ENCODE measurements around the gene IFT80.

Gene IFT80

DNA sequence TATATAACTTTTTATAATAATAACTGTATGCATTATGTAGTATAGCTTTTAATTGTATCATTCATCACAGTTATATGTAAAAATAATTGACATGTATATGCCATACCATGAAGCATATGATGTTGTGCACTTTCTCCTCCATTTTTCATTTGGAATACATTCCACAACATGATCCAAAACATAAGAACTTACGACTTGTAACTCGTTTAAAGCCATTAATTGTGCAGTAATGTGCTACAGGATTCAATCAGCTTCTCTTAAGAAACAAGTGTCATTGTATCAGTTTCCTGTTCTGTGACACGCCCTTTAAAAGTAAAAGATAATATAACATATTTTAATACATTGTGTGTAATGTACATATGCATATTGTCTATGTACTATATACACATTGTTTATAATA, 171.6 kb downstream of the IFT80 start:
- peaks cover 68% of the 10 kb centered on the region for H3K27me3 Mint-ChIP-seq
- H3K4me3 Mint-ChIP-seq = no peak overlapping the region

DNA sequence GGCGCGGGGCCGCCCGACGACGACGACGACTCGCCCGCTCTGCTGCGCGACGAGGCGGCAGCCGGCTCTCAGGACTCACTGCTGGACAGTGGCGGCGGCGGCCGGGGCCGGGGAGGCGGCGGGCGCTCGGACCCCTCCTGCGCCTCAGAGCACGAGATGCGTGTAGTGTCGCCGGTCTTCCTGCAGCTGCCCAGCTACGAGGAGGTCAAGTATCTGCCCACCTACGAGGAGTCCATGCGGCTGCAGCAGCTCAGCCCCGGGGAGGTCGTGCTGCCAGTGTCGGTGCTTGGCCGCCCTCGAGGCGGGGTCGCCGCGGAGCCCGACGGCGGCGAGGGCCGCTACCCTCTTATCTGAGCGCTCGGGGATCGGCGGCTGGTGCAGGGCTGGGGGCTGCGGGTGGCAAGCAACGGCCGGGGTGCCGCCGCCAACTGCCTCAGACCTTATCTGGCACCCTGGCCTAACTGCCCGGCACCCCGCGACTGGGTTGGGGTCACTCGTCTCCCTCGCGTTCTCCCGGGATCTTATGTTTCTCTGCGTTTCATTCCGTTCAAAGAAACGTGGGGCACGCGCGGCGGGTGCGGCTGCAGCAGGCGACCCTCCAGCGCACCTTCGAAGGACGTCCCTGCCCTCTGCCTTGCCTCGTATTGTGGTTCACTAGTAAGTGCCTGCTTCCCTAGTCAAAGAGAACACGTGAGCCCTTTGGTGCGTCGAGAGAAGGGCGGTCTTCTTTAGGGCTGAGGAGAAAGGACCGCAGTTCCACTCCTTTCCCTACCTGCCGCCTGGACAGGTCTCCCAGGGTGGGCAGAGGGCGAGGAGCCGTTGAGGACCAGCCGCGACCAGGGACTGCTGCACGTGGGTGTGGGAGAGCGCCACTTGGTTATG, 172.8 kb downstream of the IFT80 start:
- Mint-ChIP-seq H3K27me3 (peaks cover 68% of the 10 kb centered on the region), H3K9me3 (no peaks in the 10 kb centered on the region), H3K4me1 (ENCODE audit: low read depth) (peaks cover 16% of the 10 kb centered on the region), H3K27ac (peak overlapping the region; percentile 61), H3K4me3 (peak overlapping the region; percentile 77), H3K36me3 (ENCODE audit: low read depth) (no peaks in the 10 kb centered on the region)

More for the DNA sequence above, 171.6 kb downstream of the IFT80 start:
- Mint-ChIP-seq H3K36me3 (ENCODE audit: low read depth) (no peaks in the 10 kb centered on the region), H3K4me1 (ENCODE audit: low read depth) (peaks cover 16% of the 10 kb centered on the region), H3K27ac (no peak overlapping the region), H3K9me3 (no peaks in the 10 kb centered on the region)

DNA sequence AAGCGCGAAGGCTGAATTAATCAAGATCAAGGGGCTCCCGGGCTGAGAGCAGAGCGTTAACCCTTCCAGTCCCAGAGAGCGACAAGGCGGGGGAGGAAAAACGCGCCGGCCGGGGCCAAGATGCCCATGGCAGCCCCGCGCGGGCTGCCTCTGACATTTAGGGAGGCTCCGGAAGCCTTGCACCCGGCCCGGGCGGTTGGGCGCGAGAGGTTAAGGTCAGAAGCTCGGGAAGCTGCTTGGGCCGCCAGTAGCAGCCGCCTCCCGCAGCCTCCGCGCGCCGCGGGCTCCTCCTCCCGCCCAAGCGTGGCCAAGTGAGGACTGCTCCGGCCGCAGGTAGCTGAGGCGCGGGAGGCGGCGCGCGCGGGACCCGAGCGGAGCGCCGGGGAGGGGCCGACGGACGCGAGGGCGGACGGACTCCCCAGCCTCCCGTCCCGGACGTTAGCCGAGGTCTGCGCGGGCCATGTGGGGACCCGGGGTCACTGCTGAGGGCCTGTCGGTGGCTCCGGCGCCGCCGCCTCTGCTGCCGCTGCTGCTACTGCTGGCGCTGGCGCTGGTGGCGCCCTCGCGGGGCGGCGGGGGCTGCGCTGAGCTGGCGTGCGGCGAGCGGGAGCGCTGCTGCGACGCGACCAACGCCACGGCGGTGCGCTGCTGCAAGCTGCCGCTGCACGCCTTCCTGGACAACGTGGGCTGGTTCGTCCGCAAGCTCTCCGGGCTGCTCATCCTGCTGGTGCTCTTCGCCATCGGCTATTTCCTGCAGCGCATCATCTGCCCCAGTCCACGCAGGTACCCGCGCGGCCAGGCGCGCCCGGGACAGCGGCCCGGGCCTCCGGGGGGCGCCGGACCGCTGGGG, 173.6 kb downstream of the IFT80 start, which contains the start of gene C3orf80:
C3orf80 (plus strand) TSS at position 247 of the 850 bp plus-strand sequence; CDS start at position 461, 214 bp downstream.
- Mint-ChIP-seq H3K9me3 (no peaks in the 10 kb centered on the region), H3K4me1 (ENCODE audit: low read depth) (peaks cover 16% of the 10 kb centered on the region), H3K27me3 (peaks cover 65% of the 10 kb centered on the region)

DNA sequence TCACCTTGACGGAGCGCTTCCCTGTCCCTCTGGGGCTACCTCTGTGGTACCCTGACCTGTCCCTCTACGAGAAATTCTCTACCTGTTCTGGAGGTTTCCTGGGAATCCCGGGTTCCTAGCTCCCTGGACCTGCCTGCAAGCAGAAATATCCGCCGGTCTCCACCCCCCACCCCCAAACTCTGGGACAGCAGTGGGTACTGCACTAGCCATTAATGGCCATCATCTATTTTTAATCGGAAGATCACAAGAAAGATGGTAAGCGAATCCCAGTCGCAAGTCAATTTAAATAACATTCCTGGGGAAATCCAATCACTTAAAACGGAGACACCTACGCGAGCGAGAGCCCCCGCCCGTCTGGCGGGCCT, 174.2 kb downstream of the IFT80 start:
- Mint-ChIP-seq H3K4me3 (peak overlapping the region; percentile 66), H3K9me3 (no peaks in the 10 kb centered on the region), H3K4me1 (ENCODE audit: low read depth) (peaks cover 16% of the 10 kb centered on the region), H3K27ac (no peak overlapping the region), H3K27me3 (peaks cover 61% of the 10 kb centered on the region), H3K36me3 (ENCODE audit: low read depth) (no peaks in the 10 kb centered on the region)

More for the DNA sequence above, 173.6 kb downstream of the IFT80 start, which contains the start of gene C3orf80:
- Mint-ChIP-seq H3K4me3 (peak within 1 kb of the TSS; percentile 66), H3K36me3 (ENCODE audit: low read depth) (no peaks in the 10 kb centered on the region), H3K27ac (no peak within 1 kb of the TSS)

DNA sequence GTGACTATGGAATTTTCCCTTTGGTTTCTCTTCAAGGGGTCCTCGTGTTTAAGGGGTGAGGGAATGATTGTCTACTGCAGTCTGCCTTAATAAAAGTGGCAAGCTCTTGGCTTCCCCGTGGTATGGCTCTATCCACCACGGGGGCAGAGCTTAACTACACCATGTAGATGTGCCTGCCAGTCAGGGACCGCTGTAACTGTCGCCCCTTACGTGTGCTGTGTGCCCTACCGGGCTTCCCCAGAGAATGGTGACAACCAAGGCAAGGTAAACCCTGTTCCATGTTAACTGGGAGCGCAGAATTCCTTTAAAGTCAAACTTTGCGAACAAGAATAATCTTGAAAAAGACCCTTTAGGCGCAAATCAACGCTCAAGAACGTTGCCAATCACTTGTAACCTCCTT, 174.8 kb downstream of the IFT80 start:
- H3K4me1 Mint-ChIP-seq (ENCODE audit: low read depth) = peaks cover 16% of the 10 kb centered on the region
- H3K9me3 Mint-ChIP-seq = no peaks in the 10 kb centered on the region
- no peak overlapping the region for H3K27ac Mint-ChIP-seq
- H3K27me3 Mint-ChIP-seq = peaks cover 64% of the 10 kb centered on the region
- no peaks in the 10 kb centered on the region for H3K36me3 Mint-ChIP-seq (ENCODE audit: low read depth)
- H3K4me3 Mint-ChIP-seq = peak overlapping the region; percentile 33

DNA sequence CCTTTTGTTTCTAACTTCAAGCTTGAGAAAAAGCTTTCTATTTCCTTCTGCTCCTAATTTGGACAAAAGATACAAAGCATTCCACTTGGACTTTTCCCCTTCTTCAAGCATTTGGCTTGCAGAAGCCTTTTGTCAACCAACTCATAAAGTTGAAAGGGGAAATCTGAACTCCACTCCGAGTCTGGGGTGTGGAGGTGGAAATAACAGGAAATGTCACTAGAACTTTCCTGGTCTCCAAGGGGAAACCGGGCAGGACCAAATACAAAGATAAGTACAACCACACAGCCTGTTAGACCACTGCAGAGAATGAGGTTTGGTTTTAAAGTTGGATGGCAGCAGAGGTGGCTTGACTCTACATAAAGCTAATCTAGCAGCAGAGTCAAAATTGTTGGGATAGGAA, 178.0 kb downstream of the IFT80 start:
- no peak overlapping the region for H3K27ac Mint-ChIP-seq
- H3K9me3 Mint-ChIP-seq = no peaks in the 10 kb centered on the region
- H3K4me1 Mint-ChIP-seq (ENCODE audit: low read depth) = peaks cover 12% of the 10 kb centered on the region
- no peak overlapping the region for H3K4me3 Mint-ChIP-seq
- H3K27me3 Mint-ChIP-seq = peaks cover 59% of the 10 kb centered on the region
- no peaks in the 10 kb centered on the region for H3K36me3 Mint-ChIP-seq (ENCODE audit: low read depth)

DNA sequence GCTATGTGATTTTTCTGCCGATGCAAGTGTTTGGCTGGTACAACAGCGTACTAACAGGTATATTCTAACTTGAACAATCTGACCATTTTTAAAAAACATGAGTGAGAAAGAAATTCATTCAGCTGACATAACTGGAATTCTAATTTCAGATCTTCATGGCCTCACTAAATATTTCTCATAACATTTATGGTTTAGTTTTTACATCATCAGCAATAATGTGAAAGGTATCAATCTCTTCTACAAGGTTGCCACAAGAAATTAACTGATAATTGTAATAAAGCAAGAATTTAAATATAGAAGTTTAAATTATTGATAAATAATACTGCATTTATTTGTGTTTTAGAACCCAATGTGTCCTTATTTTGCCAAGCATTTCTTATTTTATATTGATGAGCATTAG, 179.0 kb downstream of the IFT80 start:
- no peaks in the 10 kb centered on the region for H3K9me3 Mint-ChIP-seq
- no peak overlapping the region for H3K4me3 Mint-ChIP-seq
- H3K36me3 Mint-ChIP-seq (ENCODE audit: low read depth) = no peaks in the 10 kb centered on the region
- H3K27ac Mint-ChIP-seq = no peak overlapping the region
- H3K27me3 Mint-ChIP-seq = peaks cover 58% of the 10 kb centered on the region
- peaks cover 11% of the 10 kb centered on the region for H3K4me1 Mint-ChIP-seq (ENCODE audit: low read depth)

DNA sequence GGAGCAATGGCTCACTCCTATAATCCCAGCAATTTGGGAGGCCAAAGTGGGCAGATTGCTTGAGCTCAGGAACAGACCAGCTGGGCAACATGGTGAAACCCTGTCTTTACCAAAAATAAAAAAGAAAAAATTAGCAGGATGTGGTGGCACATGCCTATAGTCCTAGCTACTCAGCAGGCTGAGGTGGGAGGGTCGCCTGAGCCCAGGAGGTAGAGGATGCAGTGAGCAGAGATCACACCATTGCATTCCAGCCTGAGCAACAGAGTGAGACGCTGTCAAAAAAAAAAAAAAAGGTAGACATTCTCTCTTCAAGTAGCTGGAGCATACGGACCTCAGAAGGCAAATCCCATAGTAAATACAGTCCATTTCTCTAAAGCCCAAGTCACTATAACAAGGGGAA, 180.9 kb downstream of the IFT80 start:
- Mint-ChIP-seq H3K9me3 (no peaks in the 10 kb centered on the region), H3K27me3 (peaks cover 42% of the 10 kb centered on the region), H3K36me3 (ENCODE audit: low read depth) (no peaks in the 10 kb centered on the region), H3K4me1 (ENCODE audit: low read depth) (no peaks in the 10 kb centered on the region), H3K4me3 (no peak overlapping the region), H3K27ac (no peak overlapping the region)

DNA sequence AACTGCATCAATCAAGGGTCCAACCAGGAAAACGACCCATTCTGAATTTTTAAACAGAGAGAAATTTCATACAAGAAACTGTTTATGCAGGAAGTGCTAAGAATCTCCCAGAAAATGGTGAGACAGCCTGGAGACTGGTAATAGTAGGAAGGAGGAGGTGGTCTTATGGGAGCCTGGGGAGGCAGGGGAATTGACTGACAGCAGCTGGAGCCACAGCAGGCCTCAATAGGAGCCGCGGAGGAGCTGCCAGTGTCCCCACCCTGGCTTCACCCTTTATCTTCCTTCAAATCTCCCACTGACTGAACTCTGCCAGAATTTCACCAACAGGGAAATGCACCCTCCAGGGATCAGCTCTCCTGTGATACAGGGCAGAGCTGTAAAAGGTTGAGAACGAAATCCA, 181.3 kb downstream of the IFT80 start:
- Mint-ChIP-seq H3K4me3 (no peak overlapping the region), H3K4me1 (ENCODE audit: low read depth) (no peaks in the 10 kb centered on the region), H3K9me3 (no peaks in the 10 kb centered on the region), H3K27ac (no peak overlapping the region), H3K36me3 (ENCODE audit: low read depth) (no peaks in the 10 kb centered on the region), H3K27me3 (peaks cover 40% of the 10 kb centered on the region)

DNA sequence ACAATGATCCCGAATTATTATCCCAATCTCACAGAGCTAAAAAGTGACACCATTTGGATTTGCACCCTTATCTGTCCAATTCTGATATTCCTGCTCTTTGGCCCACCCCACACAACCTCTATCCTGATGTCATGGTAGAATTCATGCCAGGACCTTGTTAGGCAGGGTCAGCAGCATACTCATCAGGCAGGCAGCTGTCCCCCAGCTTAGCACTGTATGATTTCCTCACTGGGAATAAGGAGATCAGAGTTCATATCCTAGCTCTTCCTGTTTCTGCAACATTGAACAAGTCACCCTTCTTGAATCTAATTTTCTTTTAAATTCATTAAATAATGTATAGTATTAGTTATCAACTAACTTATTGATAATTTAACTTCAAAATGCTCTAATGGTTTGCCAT, 185.8 kb downstream of the IFT80 start:
- Mint-ChIP-seq H3K36me3 (ENCODE audit: low read depth) (no peaks in the 10 kb centered on the region), H3K9me3 (no peaks in the 10 kb centered on the region), H3K4me1 (ENCODE audit: low read depth) (no peaks in the 10 kb centered on the region), H3K27ac (no peak overlapping the region), H3K4me3 (no peak overlapping the region), H3K27me3 (peaks cover 30% of the 10 kb centered on the region)

DNA sequence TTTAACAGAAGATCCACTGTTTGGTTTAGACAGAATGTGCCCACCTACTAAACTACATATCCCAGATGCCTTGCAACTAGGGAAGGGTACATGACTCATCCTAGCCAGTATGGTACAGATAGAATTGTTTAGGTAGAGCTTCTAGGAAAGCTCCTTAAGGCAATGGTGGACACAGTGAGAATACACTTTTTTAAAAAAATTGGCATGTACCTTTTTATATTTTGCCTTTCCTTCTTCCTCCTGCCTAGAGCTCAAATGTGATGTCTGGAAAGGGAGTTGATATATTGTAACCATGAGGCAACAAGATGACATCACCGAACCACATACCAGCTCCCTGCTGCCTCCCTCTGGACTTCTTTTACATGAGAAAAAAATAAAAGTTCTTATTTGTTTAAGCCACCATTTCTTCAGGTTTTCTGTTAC, 188.2 kb downstream of the IFT80 start:
- Mint-ChIP-seq H3K27me3 (peaks cover 27% of the 10 kb centered on the region), H3K27ac (peak overlapping the region; percentile 11), H3K36me3 (ENCODE audit: low read depth) (no peaks in the 10 kb centered on the region), H3K9me3 (no peaks in the 10 kb centered on the region), H3K4me3 (no peak overlapping the region), H3K4me1 (ENCODE audit: low read depth) (no peaks in the 10 kb centered on the region)

DNA sequence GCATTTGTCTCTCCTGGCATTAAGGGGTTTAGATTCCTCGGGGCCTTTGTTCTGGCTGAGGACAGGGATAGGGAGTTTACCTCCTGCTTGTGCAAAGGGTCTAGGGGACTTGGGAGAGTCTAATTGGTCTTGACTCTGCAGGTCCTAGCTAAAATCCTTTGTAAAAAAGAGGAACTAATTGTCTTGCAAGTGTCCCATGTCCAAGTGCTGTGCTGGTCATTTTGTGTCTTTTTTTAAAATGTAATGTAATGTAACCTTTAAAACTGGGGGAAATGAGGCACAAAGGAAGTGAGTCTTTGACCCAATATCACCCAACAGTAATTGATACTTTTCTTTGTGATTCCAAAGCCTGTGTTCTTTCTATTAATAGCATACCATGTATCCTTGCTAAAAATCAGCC, 188.7 kb downstream of the IFT80 start:
- no peaks in the 10 kb centered on the region for H3K36me3 Mint-ChIP-seq (ENCODE audit: low read depth)
- no peak overlapping the region for H3K4me3 Mint-ChIP-seq
- H3K4me1 Mint-ChIP-seq (ENCODE audit: low read depth) = no peaks in the 10 kb centered on the region
- no peaks in the 10 kb centered on the region for H3K9me3 Mint-ChIP-seq
- peaks cover 27% of the 10 kb centered on the region for H3K27me3 Mint-ChIP-seq
- H3K27ac Mint-ChIP-seq = no peak overlapping the region
